K562 (cell line): Measurements from ENCODE around the gene GARIN5B.

ENCODE experiments used
- ADNP ChIP-seq: fragments of 200-800 bp; sonication (Bioruptor generic); IDR thresholded peaks from 2 replicates; pipeline ENCODE4 v1.6.1; 2016; ENCODE audit warnings: missing genetic modification characterization, missing compliant biosample characterization
- CTCF ChIP-seq, 3 experiments: IDR thresholded peaks in 2 of 3; conservative IDR thresholded peaks in 1 of 3; 2 replicates each; pipeline ENCODE4 v1.5.1; 2011 to 2012; ENCODE audit warnings: low read length in 3 of 3, mild to moderate bottlenecking in 3 of 3, control low read depth in 2 of 3, improper control_type of control experiment in 1 of 3, inconsistent platforms in 1 of 3, low read depth in 1 of 3, mixed read lengths in 1 of 3, moderate library complexity in 1 of 3; ENCODE audit not compliant: insufficient read depth in 2 of 3
- ESRRB ChIP-seq: fragments of 250-450 bp; sonication (Bioruptor Pico); IDR thresholded peaks from 2 replicates; pipeline ENCODE4 v1.5.0; 2020; ENCODE audit warnings: mild to moderate bottlenecking, moderate library complexity, borderline replicate concordance
- FOXP1 ChIP-seq: sonication (generic); formaldehyde crosslinking; IDR thresholded peaks from 2 replicates; pipeline ENCODE4 v1.8.0; 2022; ENCODE audit warnings: mild to moderate bottlenecking, missing genetic modification reagents
- NCOR1 ChIP-seq: fragments of 450-650 bp; IDR thresholded peaks from 2 replicates; pipeline ENCODE4 v1.6.1; 2016; ENCODE audit warnings: mild to moderate bottlenecking, moderate library complexity
- POLR2AphosphoS5 ChIP-seq: IDR thresholded peaks from 2 replicates; pipeline ENCODE4 v1.6.1; 2011; ENCODE audit warnings: mild to moderate bottlenecking, low read depth, low read length, moderate library complexity; ENCODE audit not compliant: control insufficient read depth, insufficient read depth
- SREBF2 ChIP-seq: sonication (generic); formaldehyde crosslinking; IDR thresholded peaks from 2 replicates; pipeline ENCODE4 v1.4.0; 2020; ENCODE audit warnings: mild to moderate bottlenecking, missing genetic modification reagents
- SRSF3 ChIP-seq: fragments of 200-400 bp; formaldehyde crosslinking; IDR thresholded peaks from 2 replicates; pipeline ENCODE4 v1.6.1; 2016; ENCODE audit warnings: mild to moderate bottlenecking, low read length, moderate library complexity; ENCODE audit not compliant: insufficient read depth
- THRA ChIP-seq: fragments of 450-650 bp; IDR thresholded peaks from 2 replicates; pipeline ENCODE4 v1.6.1; 2017; ENCODE audit warnings: mild to moderate bottlenecking, moderate library complexity
- ZNF140 ChIP-seq: fragments of 250-450 bp; sonication (Bioruptor Pico); IDR thresholded peaks from 2 replicates; pipeline ENCODE4 v1.8.0; 2021; ENCODE audit warnings: moderate library complexity, mild to moderate bottlenecking, inconsistent platforms

GRCh38 chr19:55410168-55410567 is 47.1 kb upstream of the GARIN5B start:
- TF ChIP-seq FOXP1 (no peak), ESRRB (CRISPR knock-in tag) (no peak), THRA (no peak), NCOR1 (no peak), ADNP (tag) (no peak), CTCF (IDR thresholded peaks at IDR 0.05 in 2 of 3, conservative IDR thresholded peaks at IDR 0.05 in 1 of 3; ENCODE audit: insufficient read depth in 2 of 3, low read depth in 1 of 3, low read length in 3 of 3) (no peak), ZNF140 (CRISPR knock-in tag) (no peak), SREBF2 (CRISPR knock-in tag) (no peak), POLR2AphosphoS5 (no peak), SRSF3 (no peak)
